Germinal center (tissue), 1 donor: Measurements from ENCODE around the gene NELL1.
A peak's percentile ranks its signal among the peaks of the same experiment; 100 is the strongest.

Experiments used
- DNase-seq: peaks from one replicate; pipeline ENCODE4 v3.0.0; 2012; ENCODE audit warnings: mixed read lengths, low spot score

NELL1 gene

DNA sequence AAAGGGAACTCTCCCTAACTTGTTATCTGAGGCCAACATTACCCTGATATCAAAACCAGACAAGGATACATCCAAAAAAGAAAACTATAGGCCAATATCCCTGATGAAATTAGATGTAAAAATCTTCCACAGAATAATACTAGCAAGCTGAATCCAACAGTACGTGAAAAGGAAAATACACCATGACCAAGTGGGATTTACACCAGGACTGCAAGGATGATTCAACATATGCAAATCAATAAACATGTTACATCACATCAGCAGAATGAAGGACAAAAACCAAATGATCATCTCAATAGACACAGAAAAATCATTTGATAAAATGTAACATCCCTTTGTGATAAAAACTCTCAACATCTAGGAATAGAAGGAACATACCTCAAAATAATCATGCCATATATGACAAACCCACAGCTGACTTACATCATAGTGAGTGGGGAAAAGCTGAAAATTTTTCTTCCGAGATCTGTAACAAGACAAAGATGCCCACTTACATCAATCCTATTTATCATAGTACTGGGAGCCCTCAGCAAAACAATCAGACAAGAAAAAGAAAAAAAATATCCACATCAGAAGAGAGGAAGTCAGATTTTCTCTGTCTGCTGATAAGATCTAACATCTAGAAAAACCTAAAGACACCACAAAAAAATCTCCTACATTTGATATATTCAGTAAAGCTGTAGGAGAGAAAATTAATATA, 820.2 kb downstream of the NELL1 start:
- no peak for DNase-seq

DNA sequence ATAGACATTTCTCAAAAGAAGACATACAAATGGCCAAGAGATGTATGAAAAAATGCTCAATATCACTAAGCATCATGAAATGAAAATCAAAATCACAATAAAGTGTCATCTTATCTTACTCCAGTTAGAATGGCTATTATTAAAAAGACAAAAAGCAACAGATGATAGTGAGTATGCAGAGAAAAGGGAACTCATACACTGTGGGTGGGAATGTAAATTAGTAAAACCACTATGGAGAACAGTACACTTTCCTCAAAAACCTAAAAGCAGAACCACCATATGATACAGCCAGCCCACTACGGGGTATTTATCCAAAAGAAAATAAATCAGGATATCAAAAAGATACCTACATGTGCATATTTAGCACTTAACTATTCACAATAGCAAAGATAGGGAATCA, 823.5 kb downstream of the NELL1 start:
- DNase-seq, result no peak

DNA sequence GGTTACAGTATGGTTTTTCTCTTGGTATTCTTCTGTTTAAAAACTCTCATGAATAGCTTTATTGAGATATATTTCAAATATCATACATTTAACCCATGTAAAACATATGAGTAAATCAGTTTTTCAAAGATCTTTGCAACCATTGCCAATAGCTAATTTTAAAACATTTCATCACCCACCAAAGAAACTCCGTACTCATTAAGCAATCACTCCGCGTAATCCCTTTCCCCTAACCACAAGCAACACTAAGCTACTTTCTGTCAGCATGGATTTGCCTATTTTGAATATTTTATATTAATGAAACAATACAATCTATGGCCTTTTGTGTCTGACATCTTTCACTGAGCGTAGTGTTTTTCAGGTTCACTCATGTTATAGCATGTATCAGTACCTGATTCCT, 825.6 kb downstream of the NELL1 start:
- no peak for DNase-seq

DNA sequence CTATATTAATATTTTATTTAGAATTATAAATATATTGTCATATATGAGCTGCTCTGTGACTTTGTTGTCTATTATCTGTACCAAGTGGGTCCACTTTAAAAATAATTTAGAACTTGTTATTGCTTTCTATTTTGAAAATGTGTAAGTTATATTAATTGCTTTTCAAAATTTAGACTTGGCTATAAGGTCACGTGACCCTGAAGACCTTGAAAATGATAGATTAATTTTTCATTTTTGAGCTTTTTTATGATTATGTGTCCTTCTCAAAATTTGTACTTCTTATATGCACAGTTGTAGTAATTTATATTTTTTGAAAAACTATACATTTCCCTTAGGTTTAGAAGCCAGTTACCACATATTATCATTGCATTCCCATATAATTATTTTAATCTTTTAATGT, 826.5 kb downstream of the NELL1 start:
- no peak for DNase-seq

DNA sequence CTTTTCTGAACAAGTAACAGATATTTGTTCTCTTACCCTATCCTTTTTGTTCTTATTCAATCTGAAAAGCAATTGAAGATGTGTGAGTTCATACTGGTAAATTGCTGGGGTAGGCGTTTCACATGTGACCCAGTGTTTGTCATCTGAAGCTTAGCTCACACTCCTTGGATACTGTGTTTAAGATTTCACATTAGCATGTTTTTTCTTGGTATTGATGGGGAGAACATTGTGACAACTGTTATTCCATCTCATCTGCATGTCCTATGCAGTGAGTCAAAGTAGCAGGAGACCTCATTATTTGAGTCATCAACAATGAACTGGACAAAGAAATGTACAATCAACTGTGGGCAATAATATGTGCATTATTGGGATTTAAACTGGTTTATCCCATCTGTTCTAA, 831.9 kb downstream of the NELL1 start:
- DNase-seq, result no peak

DNA sequence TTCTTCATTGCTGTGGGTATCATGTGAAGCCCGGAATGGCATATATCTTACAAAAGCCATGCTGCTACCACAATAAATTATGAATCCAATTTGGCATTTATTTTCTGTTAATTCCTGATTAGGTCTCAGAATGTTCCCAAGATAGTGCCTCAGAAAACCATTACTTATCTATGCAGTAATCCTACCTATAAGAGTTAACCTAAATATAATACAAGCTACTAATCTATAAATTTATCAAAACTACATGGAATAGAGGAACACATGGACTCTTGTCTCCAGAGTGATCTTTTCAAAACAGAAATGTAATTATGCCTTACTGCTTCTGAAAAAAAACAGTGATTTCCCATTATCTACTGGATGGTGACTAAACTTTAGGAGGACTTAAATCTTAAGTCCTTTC, 835.7 kb downstream of the NELL1 start:
- DNase-seq, result no peak

DNA sequence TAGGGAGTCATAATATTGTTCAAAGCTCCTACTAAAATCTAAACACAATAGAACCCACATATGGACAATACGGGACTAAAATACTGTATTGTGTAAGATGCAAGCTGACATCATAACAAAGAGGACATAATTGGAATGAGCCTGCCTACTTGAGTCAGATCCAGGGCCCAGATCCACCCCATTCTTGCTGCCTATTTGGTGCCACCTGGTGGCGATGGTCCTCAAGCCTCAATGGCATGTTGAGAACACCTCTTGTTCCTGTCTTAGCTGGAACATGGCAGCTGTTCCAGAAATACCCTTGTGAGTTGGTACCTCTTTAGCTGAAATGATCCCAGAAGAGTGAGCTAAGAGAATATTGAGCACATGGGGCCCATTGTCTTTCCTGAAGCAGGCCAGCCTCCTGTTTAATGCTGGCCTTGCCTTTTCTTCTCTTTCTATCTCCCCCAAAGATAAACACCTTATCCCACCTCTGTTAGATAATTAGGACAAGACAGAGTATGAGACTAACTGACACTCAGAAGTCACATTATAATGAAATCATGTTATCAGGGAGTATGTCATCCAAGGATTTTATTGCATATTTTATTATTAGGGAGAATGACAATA, 842.6 kb downstream of the NELL1 start:
- DNase-seq, result peak; percentile 3

DNA sequence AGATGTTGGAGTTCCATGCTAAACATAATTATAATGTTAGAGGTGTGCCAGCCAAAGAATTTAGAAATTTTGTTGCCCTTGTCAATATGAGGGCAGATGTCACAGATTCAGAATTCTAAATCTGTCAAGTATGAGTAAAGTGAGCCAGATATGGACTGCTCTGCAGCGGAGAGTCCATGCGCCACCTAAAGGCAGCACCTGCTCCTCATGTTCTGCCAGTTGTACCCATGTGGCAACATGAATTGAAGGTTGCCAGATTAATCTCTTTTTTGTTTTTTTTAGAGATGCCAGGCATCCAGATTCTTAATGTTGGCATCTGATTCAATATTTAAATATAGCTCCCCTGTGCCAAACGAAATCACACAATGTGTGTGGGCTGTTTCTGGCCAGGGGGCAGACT, 844.9 kb downstream of the NELL1 start:
- DNase-seq, result no peak

DNA sequence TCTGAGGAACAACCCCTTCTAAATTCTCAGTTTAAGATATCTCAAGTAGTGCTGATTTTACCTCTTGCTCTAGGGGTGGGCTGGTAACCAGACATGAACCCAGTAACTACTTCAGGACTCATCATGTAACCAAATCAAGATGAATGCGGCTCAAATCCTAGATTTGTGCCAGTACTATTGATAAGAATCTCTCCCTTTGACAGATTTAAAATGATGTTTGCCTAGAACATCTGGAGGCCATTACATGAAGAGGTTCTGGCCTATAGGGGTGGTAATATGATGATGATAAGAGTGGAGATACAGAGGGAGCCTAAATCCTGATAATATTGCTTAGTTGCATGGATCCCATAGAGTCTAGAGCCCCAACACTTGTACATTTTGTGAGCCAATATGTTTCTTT, 850.9 kb downstream of the NELL1 start:
- no peak for DNase-seq

DNA sequence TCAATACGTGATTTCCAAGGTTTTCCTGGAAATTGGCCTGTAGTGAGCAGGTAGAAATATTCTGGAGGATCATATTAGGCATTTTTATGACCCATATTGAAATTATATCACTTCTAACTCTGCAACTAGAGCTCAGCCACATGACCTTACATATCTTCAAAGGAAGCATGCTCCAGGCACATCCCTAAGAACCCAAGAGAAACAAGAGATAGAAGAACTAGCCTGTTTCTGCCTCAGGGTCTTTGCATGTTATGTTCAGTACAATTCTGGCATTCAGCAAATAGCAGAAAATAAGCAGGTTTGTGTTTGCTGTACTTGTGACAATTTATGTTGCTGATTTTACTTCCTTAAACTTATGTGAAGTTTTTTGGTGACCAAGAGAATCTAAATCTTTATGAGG, 859.8 kb downstream of the NELL1 start:
- no peak for DNase-seq

DNA sequence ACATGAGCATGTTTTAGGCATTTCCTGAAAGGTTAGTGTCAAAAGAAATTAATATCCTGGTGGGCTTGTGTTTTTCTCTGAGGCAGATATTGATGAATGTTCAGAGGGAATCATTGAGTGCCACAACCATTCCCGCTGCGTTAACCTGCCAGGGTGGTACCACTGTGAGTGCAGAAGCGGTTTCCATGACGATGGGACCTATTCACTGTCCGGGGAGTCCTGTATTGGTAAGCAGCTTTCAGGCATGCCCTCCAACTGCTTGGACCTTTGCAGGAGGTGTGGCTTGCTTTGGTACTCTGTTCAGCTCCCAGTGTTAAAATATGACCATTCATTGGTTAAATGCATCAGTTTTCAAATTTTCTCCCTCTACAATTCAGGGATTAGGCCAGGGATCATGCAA, 864.9 kb downstream of the NELL1 start:
- no peak for DNase-seq

DNA sequence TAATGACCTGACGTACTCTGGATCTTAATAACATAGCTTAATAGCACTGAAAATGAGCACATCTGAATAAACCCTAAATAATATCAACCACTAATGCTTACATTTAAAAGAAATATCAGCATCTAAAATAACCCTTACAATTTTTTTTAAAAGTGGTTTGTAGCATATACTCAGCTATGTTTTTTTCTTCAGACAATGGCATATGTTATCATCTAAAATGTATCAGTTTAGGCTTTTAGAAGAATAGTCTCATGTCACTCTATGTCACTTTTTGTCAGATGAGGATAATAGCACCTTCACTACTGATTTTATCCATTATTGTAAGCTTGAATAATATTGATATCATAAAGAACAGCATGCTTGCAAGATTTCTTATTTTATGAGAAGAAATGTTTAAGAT, 868.6 kb downstream of the NELL1 start:
- no peak for DNase-seq

DNA sequence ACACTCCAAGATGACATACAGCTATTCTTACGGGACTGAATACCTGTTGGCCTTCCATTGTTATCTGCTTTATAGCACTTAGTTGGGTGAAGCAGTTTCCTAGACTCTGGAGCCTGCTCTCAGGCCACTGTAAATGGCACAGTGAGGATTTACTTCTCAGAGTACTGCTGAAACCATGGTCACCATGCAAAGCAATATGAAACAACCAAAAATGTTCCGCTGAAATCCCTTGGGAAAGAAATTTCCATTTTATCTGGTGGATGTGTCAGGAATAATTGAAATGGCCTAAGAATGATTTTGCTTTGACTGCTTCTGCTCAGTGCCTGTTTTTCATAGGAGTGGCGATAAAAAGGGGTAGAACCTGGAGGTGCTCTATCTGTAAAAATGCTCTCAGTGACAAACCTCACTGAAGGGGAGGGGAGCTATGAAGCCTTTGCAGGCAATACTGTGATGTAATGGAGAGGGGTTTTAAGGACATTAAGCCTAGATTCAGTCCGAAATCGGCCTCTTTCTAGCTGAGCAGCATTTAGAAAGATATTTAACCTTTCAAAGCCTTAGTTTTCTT, 871.9 kb downstream of the NELL1 start:
- no peak for DNase-seq

DNA sequence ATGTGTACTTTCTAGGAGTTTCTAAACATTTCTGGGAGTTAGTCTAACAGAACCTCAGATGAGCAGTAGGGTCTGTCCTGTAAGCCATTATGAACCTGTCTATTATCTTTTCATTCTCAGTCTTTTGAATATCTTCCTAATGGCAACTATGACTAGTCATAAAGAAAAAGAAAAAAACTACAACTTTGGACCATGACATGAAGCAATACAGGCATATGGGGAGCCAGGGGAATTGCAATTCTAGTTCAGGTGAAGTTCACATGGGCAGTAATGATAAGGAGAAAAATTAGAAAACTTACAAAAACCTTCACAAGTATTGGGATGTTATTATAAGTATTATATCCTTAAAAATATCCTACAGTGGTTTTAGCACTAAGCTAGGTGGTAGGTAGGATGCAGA, 874.5 kb downstream of the NELL1 start:
- DNase-seq, result no peak

DNA sequence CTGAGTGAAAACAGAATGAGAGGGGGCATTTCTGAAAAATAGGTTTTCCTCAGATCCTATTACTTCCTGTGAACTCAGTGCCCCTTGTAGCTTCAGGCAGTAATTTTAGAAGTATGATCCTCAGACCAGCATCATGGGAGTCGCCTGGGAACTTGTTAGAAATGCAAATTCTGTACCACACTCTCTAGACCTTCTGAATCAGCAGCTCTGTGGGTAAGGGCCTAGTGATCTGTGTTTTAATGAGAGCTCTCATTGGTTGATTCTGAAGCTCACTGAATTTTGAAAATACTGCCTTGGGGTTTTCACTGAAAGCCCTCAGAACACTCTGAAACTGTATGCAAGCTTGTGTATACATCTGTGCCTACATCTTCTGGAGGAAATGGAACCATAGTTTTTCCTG, 876.3 kb downstream of the NELL1 start:
- DNase-seq, result no peak

DNA sequence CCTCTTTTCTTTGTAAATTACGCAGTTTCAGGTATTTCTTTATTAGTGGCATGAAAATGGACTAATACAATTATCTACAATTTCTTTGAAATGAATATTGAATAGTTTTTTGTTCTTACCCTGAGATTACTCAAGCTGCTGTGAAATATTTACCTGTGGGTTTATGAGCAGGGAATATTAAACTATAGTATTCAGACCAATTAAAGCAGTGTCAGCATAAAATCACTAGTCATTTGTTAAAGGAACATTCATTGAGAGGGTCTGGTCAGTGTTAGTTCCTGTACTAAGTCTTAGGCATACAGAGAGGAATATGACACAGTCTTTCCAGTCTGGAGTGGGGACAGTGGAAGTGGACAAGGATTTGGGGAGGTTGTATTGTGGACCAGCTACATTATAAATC, 877.3 kb downstream of the NELL1 start:
- DNase-seq, result no peak

DNA sequence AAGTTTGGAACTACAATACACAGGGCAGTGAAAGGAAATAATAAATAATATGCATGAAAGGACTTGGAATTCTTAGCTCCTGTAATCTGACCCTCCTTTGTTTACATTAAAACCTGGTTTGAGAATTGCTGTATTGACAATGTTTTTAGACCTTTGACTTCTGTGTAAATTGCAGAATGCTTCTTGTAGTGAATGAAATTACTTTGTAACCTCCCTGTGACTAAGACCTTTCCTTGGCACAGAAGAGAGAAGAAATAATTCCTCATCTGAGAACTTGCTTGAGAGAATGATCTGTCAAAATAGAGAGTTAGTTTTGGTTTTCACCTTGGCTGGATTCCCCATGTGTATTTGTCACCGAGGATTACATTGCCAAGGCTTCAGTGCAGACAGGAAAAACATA, 883.5 kb downstream of the NELL1 start:
- no peak for DNase-seq

DNA sequence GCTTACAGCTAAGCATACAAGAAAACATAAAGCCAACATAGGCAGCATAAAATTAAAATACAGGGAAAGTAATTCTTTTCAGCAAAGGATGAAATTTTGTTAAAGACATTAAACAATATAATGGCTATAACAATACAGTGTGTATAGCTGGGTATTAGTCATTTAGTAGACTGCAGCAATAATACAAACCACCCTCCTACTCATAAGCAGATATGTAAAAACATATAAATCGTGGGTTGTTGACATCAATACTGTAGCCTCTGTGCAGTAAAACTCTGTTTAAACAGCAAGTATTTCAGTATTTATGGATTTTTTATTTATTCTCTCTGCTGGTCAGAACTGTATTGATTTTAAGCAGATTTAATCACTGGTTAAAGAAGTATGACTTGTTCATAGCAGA, 884.4 kb downstream of the NELL1 start:
- DNase-seq, result no peak

DNA sequence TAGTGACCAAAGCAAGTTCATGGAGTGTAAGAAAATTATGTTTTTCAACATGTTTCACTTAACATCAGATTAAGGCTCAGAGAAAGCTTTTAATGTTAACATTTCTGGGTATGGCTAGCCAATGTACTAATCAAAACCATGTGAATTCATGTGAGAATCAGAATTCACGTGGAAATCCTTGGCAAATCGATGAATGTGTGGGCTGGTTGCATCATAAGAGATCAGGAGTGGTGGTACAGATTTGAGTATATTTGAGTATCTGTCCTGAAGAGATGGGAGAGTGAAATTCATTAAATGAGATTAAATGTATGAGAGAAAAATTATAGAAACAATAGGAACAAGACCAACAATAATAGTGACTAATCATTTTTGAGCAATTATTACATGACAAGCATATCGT, 884.9 kb downstream of the NELL1 start:
- DNase-seq, result no peak

DNA sequence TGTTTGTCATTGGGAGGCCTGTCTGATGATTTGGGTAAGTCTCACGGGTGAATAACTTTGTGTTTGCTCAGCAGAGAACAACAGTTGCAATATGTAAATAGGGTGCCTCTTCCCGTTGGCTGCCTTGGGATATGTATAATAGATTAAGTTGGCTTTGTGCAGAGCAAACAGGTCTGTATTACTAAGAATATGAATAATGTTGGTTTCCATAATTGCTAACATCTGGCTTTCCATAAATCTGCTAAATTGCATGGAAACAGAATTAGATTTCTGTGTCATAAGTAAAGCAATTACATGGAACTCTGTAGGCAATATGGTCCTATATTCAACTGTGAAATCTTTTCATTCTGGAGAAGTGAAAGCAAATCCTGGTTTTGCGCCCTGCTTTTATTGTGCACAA, 887.5 kb downstream of the NELL1 start:
- no peak for DNase-seq

DNA sequence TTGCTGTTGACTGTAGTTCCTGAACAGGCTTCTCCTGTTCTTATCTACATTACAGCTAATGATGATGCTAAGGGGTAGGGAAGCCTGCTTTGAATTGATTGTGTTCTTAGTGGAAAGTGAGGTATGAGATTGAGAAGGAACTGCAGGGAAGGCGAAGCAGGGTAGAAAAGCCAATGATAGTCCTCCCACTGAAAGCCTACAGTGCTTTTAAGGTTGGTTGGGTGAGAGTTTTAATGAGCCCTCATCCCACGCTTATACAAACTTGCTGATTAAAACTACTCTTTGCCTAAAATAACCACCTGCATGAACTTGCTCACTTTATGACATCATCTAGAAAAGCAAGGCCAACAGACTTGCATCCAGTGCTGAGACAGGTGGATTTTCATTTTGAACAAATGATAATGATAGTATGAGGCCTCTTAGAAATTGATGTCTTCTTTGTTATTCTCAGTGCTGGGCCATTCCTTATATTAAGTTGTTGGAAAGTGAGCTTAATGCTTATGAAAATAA, 891.1 kb downstream of the NELL1 start:
- no peak for DNase-seq

DNA sequence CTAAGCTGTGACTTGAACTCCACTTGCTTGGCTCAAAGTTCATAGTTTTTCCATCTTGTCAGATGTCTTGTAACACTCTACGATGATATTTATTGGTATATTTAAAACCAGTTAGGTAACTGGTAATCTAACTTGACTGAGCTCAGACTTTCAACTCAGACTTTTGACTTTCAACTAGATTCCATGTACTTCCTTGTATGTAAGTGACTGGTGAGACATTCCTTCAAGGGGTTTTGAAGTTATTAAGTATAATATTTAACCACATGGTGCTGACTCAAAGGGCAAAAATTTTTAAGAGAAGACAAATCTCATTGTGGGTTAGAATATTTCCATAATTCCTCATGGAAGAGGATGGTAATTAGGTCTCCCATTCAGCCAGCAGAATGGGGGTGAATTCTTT, 892.2 kb downstream of the NELL1 start:
- no peak for DNase-seq

DNA sequence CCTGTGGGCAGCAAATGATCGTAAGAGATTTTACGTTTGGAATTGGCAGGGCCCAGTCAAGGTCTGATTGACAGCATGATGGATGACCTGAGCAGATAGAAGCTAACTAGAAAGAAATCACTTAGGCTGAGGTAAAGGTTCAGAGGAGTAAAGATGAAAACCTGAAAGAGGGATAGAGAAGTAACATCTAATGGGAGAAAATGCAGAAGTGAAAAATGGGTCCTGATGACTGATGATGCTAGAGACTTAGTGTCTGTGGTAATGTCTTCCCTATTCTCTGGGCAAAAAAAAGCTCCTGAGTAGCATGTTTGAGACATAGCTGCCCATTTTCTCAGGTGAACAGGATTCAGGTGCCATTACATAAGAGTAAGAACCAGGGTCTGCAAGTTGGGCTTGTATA, 894.7 kb downstream of the NELL1 start:
- DNase-seq, result no peak
